GM12878 (cell line): Measurements from ENCODE around the gene KLHL35. TPM values are rescaled to one million over a fixed set of nuclear protein-coding genes. Genes with fewer than 3 reads are reported as not detected.

ENCODE experiments used
- ATAC-seq: fragments of 200-7000 bp; cut with Tn5 transposase; 3 replicates; pipeline ENCODE4 v1.9.1; 2020; ENCODE audit warnings: mild to moderate bottlenecking, moderate library complexity
- BruUV-seq: library from RNA; stranded (reverse); fragments of 400-500 nt; replicated peaks from 2 replicates; lab custom pipeline; 2021; lab: Mats Ljungman, UMichigan
- CTCF ChIA-PET: fragments of 300-600 bp; sonication (Branson Sonifier 250); formaldehyde crosslinking; extraction: SDS; loops from one replicate; lab custom pipeline; 2021; ENCODE audit warnings: inconsistent platforms; lab: Yijun Ruan, JAX
- POLR2A ChIA-PET: fragments of 350-600 bp; formaldehyde crosslinking; extraction: SDS; loops from one replicate; lab custom pipeline; 2021; ENCODE audit warnings: inconsistent platforms; lab: Charles Lee
- RAD21 ChIA-PET: fragments of 300-600 bp; sonication (Branson Sonifier 250); formaldehyde crosslinking; loops from one replicate; lab custom pipeline; 2023; ENCODE audit warnings: antibody characterized with exemption; ENCODE audit not compliant: unreplicated experiment; lab: Charles Lee
- SMC1A ChIA-PET: fragments of 300-600 bp; sonication (Branson Sonifier 250); formaldehyde crosslinking; loops from one replicate; lab custom pipeline; 2023; ENCODE audit not compliant: unreplicated experiment, uncharacterized antibody; lab: Charles Lee
- DNase-seq: peaks from one replicate; pipeline ENCODE4 v3.0.0-alpha.2; 2011; ENCODE audit warnings: low read depth, low spot score
- FAIRE-seq: peaks from 3 replicates; lab custom pipeline; 2011; peaks lifted over from hg19 to GRCh38; lab: Jason Lieb, UNC
- H2AFZ ChIP-seq: 2 replicates; pipeline ENCODE4 v1.6.0; 2011; ENCODE audit warnings: low read depth, low read length, control low read depth; ENCODE audit not compliant: control insufficient read depth
- H3K27ac ChIP-seq: 2 replicates; pipeline ENCODE4 v1.5.1; 2011; ENCODE audit warnings: control low read depth; ENCODE audit not compliant: control insufficient read depth, insufficient read depth
- H3K27me3 ChIP-seq, 2 experiments: replicated peaks in 1 of 2; 2 replicates each; pipeline versions ENCODE4 v1.6.0 to v1.6.1; 2011; ENCODE audit warnings: low read length in 1 of 2; ENCODE audit not compliant: control insufficient read depth in 2 of 2, insufficient read depth in 2 of 2
- H3K36me3 ChIP-seq, 2 experiments: 2 replicates each; pipeline ENCODE4 v1.5.1; 2011; ENCODE audit warnings: low read length in 1 of 2; ENCODE audit not compliant: control insufficient read depth in 2 of 2, insufficient read depth in 2 of 2
- H3K4me1 ChIP-seq: 2 replicates; pipeline ENCODE4 v1.6.1; 2011; ENCODE audit warnings: mild to moderate bottlenecking, low read length, moderate library complexity, mixed read lengths; ENCODE audit not compliant: control insufficient read depth, insufficient read depth
- H3K4me2 ChIP-seq: 2 replicates; pipeline ENCODE4 v1.6.0; 2011; ENCODE audit warnings: control low read depth; ENCODE audit not compliant: control insufficient read depth, insufficient read depth
- H3K4me3 ChIP-seq: fragments of 200-600 bp; sonication (generic); 2 replicates; pipeline ENCODE4 v1.5.1; 2016
- H3K79me2 ChIP-seq: 2 replicates; pipeline ENCODE4 v1.6.0; 2011; ENCODE audit warnings: low read length; ENCODE audit not compliant: control insufficient read depth, insufficient read depth
- H3K9ac ChIP-seq: 2 replicates; pipeline ENCODE4 v1.8.0; 2011; ENCODE audit warnings: low read length, control low read depth, mixed read lengths; ENCODE audit not compliant: control insufficient read depth, insufficient read depth
- H3K9me3 ChIP-seq: replicated peaks from 3 replicates; pipeline ENCODE4 v1.5.1; 2011; ENCODE audit warnings: mild to moderate bottlenecking, low read length; ENCODE audit not compliant: control insufficient read depth, insufficient read depth
- H4K20me1 ChIP-seq: 2 replicates; pipeline ENCODE4 v1.6.0; 2011; ENCODE audit not compliant: control insufficient read depth, insufficient read depth
- BACH1 ChIP-seq: fragments of 450-650 bp; IDR thresholded peaks from 2 replicates; pipeline ENCODE4 v1.6.1; 2017; ENCODE audit warnings: mild to moderate bottlenecking, borderline replicate concordance
- BCL11A ChIP-seq: IDR thresholded peaks from 2 replicates; pipeline ENCODE4 v1.6.1; 2011; ENCODE audit warnings: low read depth, low read length
- CHD2 ChIP-seq: IDR thresholded peaks from 2 replicates; pipeline ENCODE4 v1.6.1; 2011; ENCODE audit warnings: low read depth, low read length, improper control_type of control experiment, borderline replicate concordance
- CHD4 ChIP-seq: fragments of 200-600 bp; sonication (generic); IDR thresholded peaks from 2 replicates; pipeline ENCODE4 v1.6.1; 2016; ENCODE audit warnings: mild to moderate bottlenecking
- RAD21 ChIP-seq: IDR thresholded peaks from 2 replicates; pipeline ENCODE4 v1.6.1; 2011; ENCODE audit warnings: mild to moderate bottlenecking, low read depth, low read length, moderate library complexity; ENCODE audit not compliant: insufficient read depth
- RAD51 ChIP-seq: fragments of 450-650 bp; IDR thresholded peaks from 2 replicates; pipeline ENCODE4 v1.6.1; 2016; ENCODE audit warnings: moderate library complexity, mild to moderate bottlenecking, inconsistent platforms
- SIX5 ChIP-seq: IDR thresholded peaks from 2 replicates; pipeline ENCODE4 v1.6.1; 2011; ENCODE audit warnings: mild to moderate bottlenecking, low read depth, low read length, moderate library complexity; ENCODE audit not compliant: severe bottlenecking
- SMAD1 ChIP-seq: fragments of 450-650 bp; IDR thresholded peaks from 2 replicates; pipeline ENCODE4 v1.6.1; 2018; ENCODE audit warnings: mild to moderate bottlenecking, low read depth; ENCODE audit not compliant: partially characterized antibody
- SREBF1 ChIP-seq: IDR thresholded peaks from 2 replicates; pipeline ENCODE4 v1.6.1; 2012; ENCODE audit warnings: mild to moderate bottlenecking, low read length
- YY1 ChIP-seq: IDR thresholded peaks from 2 replicates; pipeline ENCODE4 v1.6.1; 2011; ENCODE audit warnings: low read depth, mild to moderate bottlenecking, low read length
- WGBS: methylation state at CpG from one replicate; pipeline ENCODE4 v1.1.6; 2016; ENCODE audit warnings: low lambda C conversion rate; ENCODE audit not compliant: insufficient replicate concordance, insufficient coverage; ENCODE audit errors: missing lambda C conversion rate; 5-methylcytosine and 5-hydroxymethylcytosine counted together
- in situ Hi-C: fragments of 300-500 bp; cut with MboI; formaldehyde crosslinking; loops from 9 replicates; pipeline ENCODE4 v1.14.3; 2018; ENCODE audit warnings: mixed read lengths
- intact Hi-C: fragments of 100-400 bp; cut with micrococcal nuclease; formaldehyde crosslinking; loops from one replicate; pipeline ENCODE4 v1.14.2; 2022; ENCODE audit not compliant: unreplicated experiment
- polyA plus RNA-seq, 11 experiments: library from polyadenylated mRNA; depleted of rRNA in 4 of 11; unstranded in 6 of 11; stranded (reverse) in 5 of 11; fragments of >200 nt; fragmentation: Nextera tagmentation in 4 of 11; fragmentation: Illumina TruSeq in 1 of 11; extraction: Ambion mirVana in 4 of 11; extraction: Trizol in 1 of 11; gene quantifications; 1 replicate in 1 of 11; 2 replicates in 10 of 11; pipeline versions ENCODE4 v1.2.1 to v1.2.3, GENCODE V29; 2011 to 2016; ENCODE audit warnings: inconsistent platforms in 2 of 11, missing spikeins in 2 of 11, low read depth in 1 of 11
- total RNA-seq, 4 experiments: library from RNA; depleted of rRNA in 3 of 4; stranded (reverse); fragments of >200 nt in 3 of 4; fragmentation: Illumina TruSeq in 1 of 4; extraction: Trizol in 1 of 4; gene quantifications; 2 replicates each; pipeline versions ENCODE4 v1.2.1 to v1.2.3, GENCODE V29; 2013 to 2021
- TF ChIP-seq, protein P1 (sequence below): IDR thresholded peaks from 2 replicates; pipeline ENCODE4 v1.6.1; 2011; ENCODE audit warnings: borderline replicate concordance, low read depth, mild to moderate bottlenecking, moderate library complexity, mixed read lengths, low read length; ENCODE audit not compliant: insufficient read depth; ENCODE audit errors: extremely low read length
- TF ChIP-seq, protein P2 (sequence below): IDR thresholded peaks from 2 replicates; pipeline ENCODE4 v1.6.1; 2011; ENCODE audit warnings: low read depth, low read length, improper control_type of control experiment, borderline replicate concordance
- TF ChIP-seq, protein P3 (sequence below): fragments of 450-650 bp; IDR thresholded peaks from 2 replicates; pipeline ENCODE4 v1.6.1; 2017; ENCODE audit warnings: low read depth, mild to moderate bottlenecking, moderate library complexity
- TF ChIP-seq, protein P4 (sequence below): IDR thresholded peaks from 2 replicates; pipeline ENCODE4 v1.6.1; 2012; ENCODE audit warnings: low read depth, low read length, improper control_type of control experiment
- TF ChIP-seq, protein P5 (sequence below): IDR thresholded peaks from 2 replicates; pipeline ENCODE4 v1.6.1; 2011; ENCODE audit warnings: low read depth, mild to moderate bottlenecking, low read length, moderate library complexity, borderline replicate concordance; ENCODE audit errors: extremely low read depth
- TF ChIP-seq, protein P6 (sequence below): IDR thresholded peaks from 2 replicates; pipeline ENCODE4 v1.6.1; 2012; ENCODE audit warnings: low read depth, low read length, improper control_type of control experiment

The KLHL35 gene
- total and polyA plus RNA-seq, 10 of the 15 experiments (the other 5 are each of a cell fraction or from before 2014, with no cell fraction given) = 0.04 to 0.34 (median 0.13) TPM; not detected in 1

DNA sequence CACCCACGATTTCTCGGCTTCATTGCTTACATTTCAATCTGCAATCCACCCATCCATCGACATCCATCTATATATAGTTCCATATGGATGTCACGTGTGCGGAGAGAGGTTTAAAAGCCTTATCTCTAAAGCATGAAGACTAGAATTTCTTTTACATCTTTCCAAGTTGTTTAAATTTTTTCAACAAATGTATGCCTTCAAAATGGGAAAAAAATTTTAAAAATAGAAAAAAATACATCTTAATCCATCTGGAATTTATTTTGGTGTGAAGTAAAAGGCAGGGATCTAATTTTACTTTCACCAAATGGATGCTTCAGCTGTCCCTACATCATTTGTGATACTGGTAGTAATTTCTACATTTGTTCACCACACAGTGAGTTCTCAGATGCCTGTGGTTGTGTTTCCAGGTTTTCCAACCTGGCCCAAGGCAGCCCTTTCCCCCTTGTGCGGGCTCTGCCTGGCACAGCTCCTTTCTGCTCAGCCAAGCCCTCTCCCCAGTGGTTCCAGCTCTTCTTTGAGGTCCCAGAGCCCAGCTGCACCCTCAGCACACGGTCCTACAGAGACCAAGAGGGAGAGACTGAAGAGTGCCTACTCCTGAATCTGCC lies 37.6 kb upstream of the KLHL35 start:
- Histone ChIP-seq H3K4me3 (no peak overlapping the region), H3K36me3 (no peaks in the 10 kb centered on the region; a peak in 1 of 4 replicates), H4K20me1 (no peaks in the 10 kb centered on the region), H3K27ac (no peak overlapping the region), H3K79me2 (no peaks in the 10 kb centered on the region), H2AFZ (no peak overlapping the region), H3K27me3 (no peaks in the 10 kb centered on the region), H3K9ac (no peak overlapping the region), H3K4me1 (peaks cover 6% of the 10 kb centered on the region), H3K4me2 (no peak overlapping the region), H3K9me3 (no peaks in the 10 kb centered on the region)
- CTCF ChIA-PET = interaction anchor here (1.2 to 1.3 kb wide), 2 partner anchors 19 to 50 kb away, joined by 3 to 4 read pairs; no protein-coding TSS in a partner anchor
- SMC1A ChIA-PET = interaction anchor here (3.2 kb wide), 1 partner anchor 48 kb away, joined by 8 read pairs; no protein-coding TSS in a partner anchor
- FAIRE-seq (no peak), ATAC-seq (no peak), DNase-seq (no peak)
- TF ChIP-seq, protein P1, sequence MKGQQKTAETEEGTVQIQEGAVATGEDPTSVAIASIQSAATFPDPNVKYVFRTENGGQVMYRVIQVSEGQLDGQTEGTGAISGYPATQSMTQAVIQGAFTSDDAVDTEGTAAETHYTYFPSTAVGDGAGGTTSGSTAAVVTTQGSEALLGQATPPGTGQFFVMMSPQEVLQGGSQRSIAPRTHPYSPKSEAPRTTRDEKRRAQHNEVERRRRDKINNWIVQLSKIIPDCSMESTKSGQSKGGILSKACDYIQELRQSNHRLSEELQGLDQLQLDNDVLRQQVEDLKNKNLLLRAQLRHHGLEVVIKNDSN = no peak
- TF ChIP-seq, protein P2, sequence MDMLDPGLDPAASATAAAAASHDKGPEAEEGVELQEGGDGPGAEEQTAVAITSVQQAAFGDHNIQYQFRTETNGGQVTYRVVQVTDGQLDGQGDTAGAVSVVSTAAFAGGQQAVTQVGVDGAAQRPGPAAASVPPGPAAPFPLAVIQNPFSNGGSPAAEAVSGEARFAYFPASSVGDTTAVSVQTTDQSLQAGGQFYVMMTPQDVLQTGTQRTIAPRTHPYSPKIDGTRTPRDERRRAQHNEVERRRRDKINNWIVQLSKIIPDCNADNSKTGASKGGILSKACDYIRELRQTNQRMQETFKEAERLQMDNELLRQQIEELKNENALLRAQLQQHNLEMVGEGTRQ = no peak
- TF ChIP-seq, protein P3, sequence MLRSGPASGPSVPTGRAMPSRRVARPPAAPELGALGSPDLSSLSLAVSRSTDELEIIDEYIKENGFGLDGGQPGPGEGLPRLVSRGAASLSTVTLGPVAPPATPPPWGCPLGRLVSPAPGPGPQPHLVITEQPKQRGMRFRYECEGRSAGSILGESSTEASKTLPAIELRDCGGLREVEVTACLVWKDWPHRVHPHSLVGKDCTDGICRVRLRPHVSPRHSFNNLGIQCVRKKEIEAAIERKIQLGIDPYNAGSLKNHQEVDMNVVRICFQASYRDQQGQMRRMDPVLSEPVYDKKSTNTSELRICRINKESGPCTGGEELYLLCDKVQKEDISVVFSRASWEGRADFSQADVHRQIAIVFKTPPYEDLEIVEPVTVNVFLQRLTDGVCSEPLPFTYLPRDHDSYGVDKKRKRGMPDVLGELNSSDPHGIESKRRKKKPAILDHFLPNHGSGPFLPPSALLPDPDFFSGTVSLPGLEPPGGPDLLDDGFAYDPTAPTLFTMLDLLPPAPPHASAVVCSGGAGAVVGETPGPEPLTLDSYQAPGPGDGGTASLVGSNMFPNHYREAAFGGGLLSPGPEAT = no peak
- TF ChIP-seq CHD2 = no peak
- TF ChIP-seq SIX5 = no peak
- no peak for TF ChIP-seq RAD51
- no peak for TF ChIP-seq SREBF1
- TF ChIP-seq, protein P4, sequence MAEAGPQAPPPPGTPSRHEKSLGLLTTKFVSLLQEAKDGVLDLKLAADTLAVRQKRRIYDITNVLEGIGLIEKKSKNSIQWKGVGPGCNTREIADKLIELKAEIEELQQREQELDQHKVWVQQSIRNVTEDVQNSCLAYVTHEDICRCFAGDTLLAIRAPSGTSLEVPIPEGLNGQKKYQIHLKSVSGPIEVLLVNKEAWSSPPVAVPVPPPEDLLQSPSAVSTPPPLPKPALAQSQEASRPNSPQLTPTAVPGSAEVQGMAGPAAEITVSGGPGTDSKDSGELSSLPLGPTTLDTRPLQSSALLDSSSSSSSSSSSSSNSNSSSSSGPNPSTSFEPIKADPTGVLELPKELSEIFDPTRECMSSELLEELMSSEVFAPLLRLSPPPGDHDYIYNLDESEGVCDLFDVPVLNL = no peak
- no peak for TF ChIP-seq BACH1
- TF ChIP-seq YY1 = no peak
- no peak for TF ChIP-seq BCL11A
- no peak for TF ChIP-seq SMAD1
- TF ChIP-seq, protein P5, sequence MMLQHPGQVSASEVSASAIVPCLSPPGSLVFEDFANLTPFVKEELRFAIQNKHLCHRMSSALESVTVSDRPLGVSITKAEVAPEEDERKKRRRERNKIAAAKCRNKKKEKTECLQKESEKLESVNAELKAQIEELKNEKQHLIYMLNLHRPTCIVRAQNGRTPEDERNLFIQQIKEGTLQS = no peak
- TF ChIP-seq, protein P6, sequence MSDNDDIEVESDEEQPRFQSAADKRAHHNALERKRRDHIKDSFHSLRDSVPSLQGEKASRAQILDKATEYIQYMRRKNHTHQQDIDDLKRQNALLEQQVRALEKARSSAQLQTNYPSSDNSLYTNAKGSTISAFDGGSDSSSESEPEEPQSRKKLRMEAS = no peak
- TF ChIP-seq CHD4 = no peak
- no peak for TF ChIP-seq RAD21
- WGBS = 63% methylated on average over 7 of the region's 7 CpGs
- no TSS peak for BruUV-seq
- in situ Hi-C loops = no loop called here
- POLR2A ChIA-PET = no interaction called here
- intact Hi-C loops = no loop called here
- RAD21 ChIA-PET = no interaction called here
